ENCODE measurements around the gene DEAF1. TPM values are rescaled to one million over a fixed set of nuclear protein-coding genes. Genes with fewer than 3 reads are reported as not detected.
"Not testable (repeated sequence)": the region's sequence is repeated elsewhere in the genome, so short reads cannot be mapped to it uniquely, and the experiment has no call there.

DEAF1 gene
- total RNA-seq, 1 experiment from 2014 or later = 46.8 TPM

DNA sequence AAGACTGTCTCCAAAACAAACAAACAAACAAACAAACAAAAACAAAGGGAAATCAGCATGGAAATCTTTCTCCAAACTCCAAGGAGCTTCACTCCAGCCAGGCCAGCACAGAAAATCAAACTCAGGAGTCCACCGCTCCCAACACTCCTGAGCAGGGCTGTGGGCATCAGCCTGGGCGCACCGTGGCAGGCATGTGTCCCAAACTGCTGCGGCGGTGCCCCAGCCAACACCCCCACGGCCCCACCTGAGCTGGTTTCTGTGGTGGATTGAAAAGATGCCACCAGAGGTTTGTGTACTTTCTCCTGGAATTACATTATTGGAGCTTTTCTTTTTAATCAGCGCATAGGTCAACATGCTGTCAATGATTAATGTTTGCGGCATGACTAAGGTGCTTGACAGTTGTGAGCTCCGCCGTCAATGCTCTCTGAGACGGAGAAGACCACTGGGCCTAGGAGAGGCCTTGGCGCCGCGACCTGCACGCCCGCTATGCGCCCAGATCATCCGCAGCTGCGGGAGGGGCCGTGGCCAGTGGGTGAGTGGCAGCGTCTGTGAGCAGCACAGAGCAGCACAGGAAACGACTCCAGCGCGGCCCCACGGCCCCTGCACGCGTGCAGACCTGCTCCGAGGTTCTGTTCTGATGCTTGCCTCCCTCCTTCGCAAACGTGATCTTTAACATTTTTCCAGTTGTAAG, 39.8 kb downstream of the DEAF1 start:
- ChIA-PET POLR2A (interaction anchor here (0.6 to 0.7 kb wide), 3 partner anchors 71 to 106 kb away, joined by 3 read pairs; no protein-coding TSS in a partner anchor), CTCF (interaction anchor here (0.6 kb wide), 1 partner anchor 55 kb away, joined by 3 read pairs; no protein-coding TSS in a partner anchor)
- intact Hi-C loops (cut with micrococcal nuclease) = no loop called here
- no peak for DNase-seq (ENCODE audit: unreplicated experiment)
- BruUV-seq (replicated peaks) = no TSS peak
- H3K27me3 Mint-ChIP-seq (ENCODE audit: insufficient read depth, unreplicated experiment) = no peaks in the 10 kb centered on the region
- H3K4me3 Mint-ChIP-seq (ENCODE audit: unreplicated experiment) = no peak overlapping the region
- H3K27ac Mint-ChIP-seq (ENCODE audit: low read depth, unreplicated experiment) = no peak overlapping the region
- peaks cover 85% of the 10 kb centered on the region for H3K36me3 Mint-ChIP-seq (ENCODE audit: insufficient read depth, unreplicated experiment)
- H3K4me1 Mint-ChIP-seq (ENCODE audit: insufficient read depth, unreplicated experiment) = no peaks in the 10 kb centered on the region
- TF ChIP-seq, protein P1, sequence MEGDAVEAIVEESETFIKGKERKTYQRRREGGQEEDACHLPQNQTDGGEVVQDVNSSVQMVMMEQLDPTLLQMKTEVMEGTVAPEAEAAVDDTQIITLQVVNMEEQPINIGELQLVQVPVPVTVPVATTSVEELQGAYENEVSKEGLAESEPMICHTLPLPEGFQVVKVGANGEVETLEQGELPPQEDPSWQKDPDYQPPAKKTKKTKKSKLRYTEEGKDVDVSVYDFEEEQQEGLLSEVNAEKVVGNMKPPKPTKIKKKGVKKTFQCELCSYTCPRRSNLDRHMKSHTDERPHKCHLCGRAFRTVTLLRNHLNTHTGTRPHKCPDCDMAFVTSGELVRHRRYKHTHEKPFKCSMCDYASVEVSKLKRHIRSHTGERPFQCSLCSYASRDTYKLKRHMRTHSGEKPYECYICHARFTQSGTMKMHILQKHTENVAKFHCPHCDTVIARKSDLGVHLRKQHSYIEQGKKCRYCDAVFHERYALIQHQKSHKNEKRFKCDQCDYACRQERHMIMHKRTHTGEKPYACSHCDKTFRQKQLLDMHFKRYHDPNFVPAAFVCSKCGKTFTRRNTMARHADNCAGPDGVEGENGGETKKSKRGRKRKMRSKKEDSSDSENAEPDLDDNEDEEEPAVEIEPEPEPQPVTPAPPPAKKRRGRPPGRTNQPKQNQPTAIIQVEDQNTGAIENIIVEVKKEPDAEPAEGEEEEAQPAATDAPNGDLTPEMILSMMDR (IDR thresholded peaks at IDR 0.05; ENCODE audit: unreplicated experiment) = no peak
- H3K9me3 Mint-ChIP-seq (ENCODE audit: unreplicated experiment) = no peaks in the 10 kb centered on the region

DNA sequence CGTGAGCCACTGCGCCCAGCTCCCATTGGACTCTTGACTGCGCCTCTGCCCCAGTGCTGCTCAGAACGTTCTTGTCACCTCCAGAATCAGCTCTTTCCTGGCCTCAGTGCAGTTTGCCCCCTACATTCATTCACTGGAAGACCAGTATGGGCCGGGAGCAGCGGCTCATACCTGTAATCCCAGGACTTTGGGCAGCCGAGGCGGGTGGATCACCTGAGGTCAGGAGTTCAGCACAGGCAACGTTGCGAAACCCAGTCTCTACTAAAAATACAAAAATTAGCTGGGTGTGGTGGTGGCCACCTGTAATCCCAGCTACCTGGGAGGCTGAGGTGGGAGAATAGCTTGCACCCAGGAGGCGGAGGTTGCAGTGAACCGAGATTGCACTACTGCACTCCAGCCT, 40.6 kb downstream of the DEAF1 start:
- H3K4me3 Mint-ChIP-seq (ENCODE audit: unreplicated experiment); H3K9me3 Mint-ChIP-seq (ENCODE audit: unreplicated experiment); H3K27me3 Mint-ChIP-seq (ENCODE audit: insufficient read depth, unreplicated experiment); H3K27ac Mint-ChIP-seq (ENCODE audit: low read depth, unreplicated experiment); intact Hi-C loops (cut with micrococcal nuclease); BruUV-seq (replicated peaks); CTCF ChIA-PET; DNase-seq (ENCODE audit: unreplicated experiment); H3K4me1 Mint-ChIP-seq (ENCODE audit: insufficient read depth, unreplicated experiment): not testable (repeated sequence)
- POLR2A ChIA-PET = interaction anchor here (0.6 to 0.7 kb wide), 2 partner anchors 86 to 107 kb away, joined by 3 read pairs; no protein-coding TSS in a partner anchor
- peaks cover 86% of the 10 kb centered on the region for H3K36me3 Mint-ChIP-seq (ENCODE audit: insufficient read depth, unreplicated experiment)

DNA sequence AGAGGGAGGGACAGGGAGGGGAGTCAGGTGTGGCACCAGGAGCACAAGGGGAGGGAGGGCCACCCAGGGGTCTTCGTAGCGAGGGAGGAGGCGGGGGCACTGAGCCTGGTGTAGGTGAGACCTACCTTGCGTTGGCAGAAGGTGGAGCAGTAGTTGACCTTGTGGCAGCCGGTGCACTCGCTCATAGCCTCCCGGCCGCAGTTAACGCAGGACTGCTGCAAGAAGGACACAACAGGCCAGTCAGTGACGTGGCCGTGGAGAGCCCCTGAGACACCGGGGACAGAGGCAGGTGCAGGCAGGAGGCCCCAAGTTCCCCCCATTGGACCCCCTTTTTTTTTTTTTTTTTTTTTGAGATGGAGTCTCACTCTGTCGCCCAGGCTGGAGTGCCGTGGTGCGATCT, 41.2 kb downstream of the DEAF1 start:
- Mint-ChIP-seq H3K27ac (ENCODE audit: low read depth, unreplicated experiment) (no peak overlapping the region), H3K4me1 (ENCODE audit: insufficient read depth, unreplicated experiment) (no peaks in the 10 kb centered on the region), H3K9me3 (ENCODE audit: unreplicated experiment) (no peaks in the 10 kb centered on the region), H3K36me3 (ENCODE audit: insufficient read depth, unreplicated experiment) (peaks cover 86% of the 10 kb centered on the region), H3K4me3 (ENCODE audit: unreplicated experiment) (no peak overlapping the region), H3K27me3 (ENCODE audit: insufficient read depth, unreplicated experiment) (no peaks in the 10 kb centered on the region)
- BruUV-seq (replicated peaks) = no TSS peak
- POLR2A ChIA-PET = no interaction called here
- TF ChIP-seq, protein P1 (IDR thresholded peaks at IDR 0.05; ENCODE audit: unreplicated experiment) = no peak
- intact Hi-C loops (cut with micrococcal nuclease) = no loop called here
- DNase-seq (ENCODE audit: unreplicated experiment) = no peak
- CTCF ChIA-PET = no interaction called here

DNA sequence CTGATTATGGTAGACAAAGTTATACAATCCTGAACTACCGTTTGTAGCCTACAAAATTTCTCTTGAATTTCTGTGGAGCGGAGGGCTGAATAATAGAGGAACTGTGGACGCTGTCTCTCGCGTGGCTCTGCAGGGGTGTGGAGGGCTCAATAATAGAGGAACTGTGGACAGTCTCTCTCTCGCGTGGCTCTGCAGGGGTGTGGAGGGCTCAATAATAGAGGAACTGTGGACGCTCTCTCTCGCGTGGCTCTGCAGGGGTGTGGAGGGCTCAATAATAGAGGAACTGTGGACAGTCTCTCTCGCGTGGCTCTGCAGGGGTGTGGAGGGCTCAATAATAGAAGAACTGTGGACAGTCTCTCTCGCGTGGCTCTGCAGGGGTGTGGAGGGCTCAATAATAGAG, 41.9 kb downstream of the DEAF1 start:
- intact Hi-C loops (cut with micrococcal nuclease); CTCF ChIA-PET; H3K9me3 Mint-ChIP-seq (ENCODE audit: unreplicated experiment); H3K4me3 Mint-ChIP-seq (ENCODE audit: unreplicated experiment); DNase-seq (ENCODE audit: unreplicated experiment); BruUV-seq (replicated peaks); H3K4me1 Mint-ChIP-seq (ENCODE audit: insufficient read depth, unreplicated experiment); H3K27ac Mint-ChIP-seq (ENCODE audit: low read depth, unreplicated experiment); H3K27me3 Mint-ChIP-seq (ENCODE audit: insufficient read depth, unreplicated experiment): not testable (repeated sequence)
- POLR2A ChIA-PET = interaction anchor here (0.7 kb wide), 1 partner anchor 98 kb away, joined by 3 read pairs; no protein-coding TSS in a partner anchor
- peaks cover 88% of the 10 kb centered on the region for H3K36me3 Mint-ChIP-seq (ENCODE audit: insufficient read depth, unreplicated experiment)

DNA sequence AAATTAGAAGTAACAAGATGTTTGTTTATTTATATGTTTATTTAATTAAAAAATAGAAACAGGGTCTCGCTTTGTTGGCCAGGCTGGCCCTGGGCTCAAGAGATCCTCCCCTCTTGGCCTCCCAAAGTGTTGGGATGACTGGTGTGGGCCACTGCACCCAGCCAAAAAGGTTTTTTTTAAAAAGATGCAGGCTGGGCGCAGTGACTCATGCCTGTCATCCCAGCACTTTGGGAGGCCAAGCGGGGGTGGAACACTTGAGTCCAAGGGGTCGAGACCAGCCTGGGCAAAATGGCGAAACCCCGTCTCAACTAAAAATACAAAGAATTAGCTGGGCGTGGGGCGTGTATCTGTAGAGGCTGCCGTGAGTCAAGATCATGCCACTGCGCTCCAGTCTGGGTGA, 44.5 kb downstream of the DEAF1 start:
- Mint-ChIP-seq H3K27me3 (ENCODE audit: insufficient read depth, unreplicated experiment) (no peaks in the 10 kb centered on the region), H3K4me3 (ENCODE audit: unreplicated experiment) (no peak overlapping the region), H3K4me1 (ENCODE audit: insufficient read depth, unreplicated experiment) (no peaks in the 10 kb centered on the region), H3K27ac (ENCODE audit: low read depth, unreplicated experiment) (no peak overlapping the region), H3K9me3 (ENCODE audit: unreplicated experiment) (no peaks in the 10 kb centered on the region), H3K36me3 (ENCODE audit: insufficient read depth, unreplicated experiment) (peaks cover 95% of the 10 kb centered on the region)
- TF ChIP-seq, protein P1 (IDR thresholded peaks at IDR 0.05; ENCODE audit: unreplicated experiment) = no peak
- CTCF ChIA-PET = no interaction called here
- DNase-seq (ENCODE audit: unreplicated experiment) = no peak
- intact Hi-C loops (cut with micrococcal nuclease) = no loop called here
- POLR2A ChIA-PET = no interaction called here
- no TSS peak for BruUV-seq (replicated peaks)

DNA sequence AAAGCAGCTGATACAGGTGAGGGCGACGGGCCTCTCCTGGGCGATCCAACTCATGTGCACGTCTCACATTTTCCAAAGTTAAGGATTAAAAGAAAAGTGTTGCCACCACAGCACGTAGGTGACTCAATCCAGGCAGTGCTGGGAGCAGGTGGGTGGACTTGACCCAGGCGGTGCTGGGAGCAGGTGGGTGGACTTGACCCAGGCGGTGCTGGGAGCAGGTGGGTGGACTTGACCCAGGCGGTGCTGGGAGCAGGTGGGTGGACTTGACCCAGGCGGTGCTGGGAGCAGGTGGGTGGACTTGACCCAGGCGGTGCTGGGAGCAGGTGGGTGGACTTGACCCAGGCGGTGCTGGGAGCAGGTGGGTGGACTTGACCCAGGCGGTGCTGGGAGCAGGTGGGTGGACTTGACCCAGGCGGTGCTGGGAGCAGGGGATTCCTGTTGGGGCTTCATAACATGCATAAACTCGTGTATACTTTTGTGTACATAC, 47.3 kb downstream of the DEAF1 start:
- H3K27me3 Mint-ChIP-seq (ENCODE audit: insufficient read depth, unreplicated experiment); H3K4me1 Mint-ChIP-seq (ENCODE audit: insufficient read depth, unreplicated experiment); intact Hi-C loops (cut with micrococcal nuclease); H3K9me3 Mint-ChIP-seq (ENCODE audit: unreplicated experiment); H3K4me3 Mint-ChIP-seq (ENCODE audit: unreplicated experiment); DNase-seq (ENCODE audit: unreplicated experiment); CTCF ChIA-PET; H3K27ac Mint-ChIP-seq (ENCODE audit: low read depth, unreplicated experiment); BruUV-seq (replicated peaks): not testable (repeated sequence)
- peaks cover 80% of the 10 kb centered on the region for H3K36me3 Mint-ChIP-seq (ENCODE audit: insufficient read depth, unreplicated experiment)
- POLR2A ChIA-PET = interaction anchor here (1.1 to 1.5 kb wide), 2 partner anchors 13 to 27 kb away, joined by 3 read pairs; no protein-coding TSS in a partner anchor
